ENCODE data around the gene SUV39H1. TPM values are rescaled to one million over a fixed set of nuclear protein-coding genes. Genes with fewer than 3 reads are reported as not detected.

Gene SUV39H1
- total and polyA plus RNA-seq, 9 of the 15 experiments (the other 6 are each of a cell fraction or from before 2014, with no cell fraction given) = 4.7 to 34.7 (median 17.9) TPM

DNA sequence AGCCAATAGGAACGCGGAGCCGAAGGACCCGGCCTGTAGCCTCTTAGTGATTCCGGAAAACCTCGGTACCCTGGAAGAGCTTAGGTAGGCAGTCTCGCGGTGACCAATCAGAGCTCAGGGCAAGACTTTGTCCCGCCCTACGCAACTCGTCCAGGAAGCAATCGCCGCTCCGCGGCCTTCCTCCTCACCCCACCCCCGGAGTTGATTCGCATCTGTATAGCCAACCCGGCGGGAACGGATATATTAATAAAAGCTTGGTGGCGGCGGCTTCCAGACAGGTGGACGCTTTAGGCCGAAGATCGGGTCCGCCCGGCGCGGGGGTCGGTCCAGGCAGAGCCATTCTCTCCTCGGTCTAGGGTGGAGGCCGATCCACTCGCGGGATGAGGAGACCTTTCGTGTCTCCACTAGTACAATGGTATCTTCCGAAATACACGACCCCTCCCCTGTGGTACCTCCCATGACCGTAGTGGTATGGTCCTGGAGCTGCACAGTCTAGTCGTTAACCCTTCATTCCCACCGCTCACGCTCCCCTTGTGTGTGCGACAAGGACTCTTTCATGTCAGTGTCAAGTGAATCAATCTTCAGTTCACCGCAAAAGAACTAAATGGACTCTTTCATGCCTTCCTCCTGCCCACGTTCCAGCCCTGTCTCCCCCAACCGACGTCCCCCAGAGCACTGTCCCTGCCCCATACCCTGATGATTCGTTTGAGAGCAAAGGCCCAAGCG, 40.8 kb downstream of the SUV39H1 start (continued):
- TF ChIP-seq DPF2 (IDR thresholded peaks at IDR 0.05) (peak; percentile 28; the same call in 1 of the 2 replicates), TAF9B (IDR thresholded peaks at IDR 0.05; ENCODE audit: partially characterized antibody) (peak; percentile 64), CXXC5 (CRISPR knock-in tag; IDR thresholded peaks at IDR 0.05) (peak; percentile 94), ZNF232 (CRISPR knock-in tag; IDR thresholded peaks at IDR 0.05) (no peak), TBL1XR1 (IDR thresholded peaks at IDR 0.05; ENCODE audit: low read length in 2 of 2) (0 out of 4 replicates have a peak, but pooled peaks of 1 of the 2 experiments have one; percentile 30), C11orf30 (IDR thresholded peaks at IDR 0.05; ENCODE audit: low read depth) (peak; percentile 56; the same call in 1 of the 2 replicates), NR2C2 (CRISPR knock-in tag; IDR thresholded peaks at IDR 0.05) (peak; percentile 94), NR2C2 (tag; IDR thresholded peaks at IDR 0.05) (peak; percentile 99), RBM34 (IDR thresholded peaks at IDR 0.05; ENCODE audit: borderline replicate concordance, insufficient read depth, low read length) (no peak), MAZ (CRISPR knock-in tag; conservative IDR thresholded peaks at IDR 0.05 in 1 of 2, IDR thresholded peaks at IDR 0.05 in 1 of 2) (peak; percentile 57 to 66; a peak in 3 of 4 replicates), MXI1 (IDR thresholded peaks at IDR 0.05; ENCODE audit: low read depth, low read length) (no peak), SMARCA4 (IDR thresholded peaks at IDR 0.05) (no peak), CAMTA2 (CRISPR knock-in tag; conservative IDR thresholded peaks at IDR 0.05) (no peak), ASH1L (IDR thresholded peaks at IDR 0.05; ENCODE audit: borderline replicate concordance, low read depth, partially characterized antibody) (peak; percentile 68)
- TF ChIP-seq, protein P1, sequence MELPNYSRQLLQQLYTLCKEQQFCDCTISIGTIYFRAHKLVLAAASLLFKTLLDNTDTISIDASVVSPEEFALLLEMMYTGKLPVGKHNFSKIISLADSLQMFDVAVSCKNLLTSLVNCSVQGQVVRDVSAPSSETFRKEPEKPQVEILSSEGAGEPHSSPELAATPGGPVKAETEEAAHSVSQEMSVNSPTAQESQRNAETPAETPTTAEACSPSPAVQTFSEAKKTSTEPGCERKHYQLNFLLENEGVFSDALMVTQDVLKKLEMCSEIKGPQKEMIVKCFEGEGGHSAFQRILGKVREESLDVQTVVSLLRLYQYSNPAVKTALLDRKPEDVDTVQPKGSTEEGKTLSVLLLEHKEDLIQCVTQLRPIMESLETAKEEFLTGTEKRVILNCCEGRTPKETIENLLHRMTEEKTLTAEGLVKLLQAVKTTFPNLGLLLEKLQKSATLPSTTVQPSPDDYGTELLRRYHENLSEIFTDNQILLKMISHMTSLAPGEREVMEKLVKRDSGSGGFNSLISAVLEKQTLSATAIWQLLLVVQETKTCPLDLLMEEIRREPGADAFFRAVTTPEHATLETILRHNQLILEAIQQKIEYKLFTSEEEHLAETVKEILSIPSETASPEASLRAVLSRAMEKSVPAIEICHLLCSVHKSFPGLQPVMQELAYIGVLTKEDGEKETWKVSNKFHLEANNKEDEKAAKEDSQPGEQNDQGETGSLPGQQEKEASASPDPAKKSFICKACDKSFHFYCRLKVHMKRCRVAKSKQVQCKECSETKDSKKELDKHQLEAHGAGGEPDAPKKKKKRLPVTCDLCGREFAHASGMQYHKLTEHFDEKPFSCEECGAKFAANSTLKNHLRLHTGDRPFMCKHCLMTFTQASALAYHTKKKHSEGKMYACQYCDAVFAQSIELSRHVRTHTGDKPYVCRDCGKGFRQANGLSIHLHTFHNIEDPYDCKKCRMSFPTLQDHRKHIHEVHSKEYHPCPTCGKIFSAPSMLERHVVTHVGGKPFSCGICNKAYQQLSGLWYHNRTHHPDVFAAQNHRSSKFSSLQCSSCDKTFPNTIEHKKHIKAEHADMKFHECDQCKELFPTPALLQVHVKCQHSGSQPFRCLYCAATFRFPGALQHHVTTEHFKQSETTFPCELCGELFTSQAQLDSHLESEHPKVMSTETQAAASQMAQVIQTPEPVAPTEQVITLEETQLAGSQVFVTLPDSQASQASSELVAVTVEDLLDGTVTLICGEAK (IDR thresholded peaks at IDR 0.05) = peak; percentile 96
- TF ChIP-seq, protein P1 (CRISPR knock-in tag; IDR thresholded peaks at IDR 0.05) = no peak
- TF ChIP-seq, protein P2, sequence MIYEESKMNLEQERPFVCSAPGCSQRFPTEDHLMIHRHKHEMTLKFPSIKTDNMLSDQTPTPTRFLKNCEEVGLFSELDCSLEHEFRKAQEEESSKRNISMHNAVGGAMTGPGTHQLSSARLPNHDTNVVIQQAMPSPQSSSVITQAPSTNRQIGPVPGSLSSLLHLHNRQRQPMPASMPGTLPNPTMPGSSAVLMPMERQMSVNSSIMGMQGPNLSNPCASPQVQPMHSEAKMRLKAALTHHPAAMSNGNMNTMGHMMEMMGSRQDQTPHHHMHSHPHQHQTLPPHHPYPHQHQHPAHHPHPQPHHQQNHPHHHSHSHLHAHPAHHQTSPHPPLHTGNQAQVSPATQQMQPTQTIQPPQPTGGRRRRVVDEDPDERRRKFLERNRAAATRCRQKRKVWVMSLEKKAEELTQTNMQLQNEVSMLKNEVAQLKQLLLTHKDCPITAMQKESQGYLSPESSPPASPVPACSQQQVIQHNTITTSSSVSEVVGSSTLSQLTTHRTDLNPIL (CRISPR knock-in tag; IDR thresholded peaks at IDR 0.05) = no peak
- TF ChIP-seq, protein P3, sequence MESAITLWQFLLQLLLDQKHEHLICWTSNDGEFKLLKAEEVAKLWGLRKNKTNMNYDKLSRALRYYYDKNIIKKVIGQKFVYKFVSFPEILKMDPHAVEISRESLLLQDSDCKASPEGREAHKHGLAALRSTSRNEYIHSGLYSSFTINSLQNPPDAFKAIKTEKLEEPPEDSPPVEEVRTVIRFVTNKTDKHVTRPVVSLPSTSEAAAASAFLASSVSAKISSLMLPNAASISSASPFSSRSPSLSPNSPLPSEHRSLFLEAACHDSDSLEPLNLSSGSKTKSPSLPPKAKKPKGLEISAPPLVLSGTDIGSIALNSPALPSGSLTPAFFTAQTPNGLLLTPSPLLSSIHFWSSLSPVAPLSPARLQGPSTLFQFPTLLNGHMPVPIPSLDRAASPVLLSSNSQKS (CRISPR knock-in tag; IDR thresholded peaks at IDR 0.05) = no peak

Data from K562 (cell line).